ENCODE measurements around the gene TRIO.

TRIO gene

GRCh38 chr5:14211818-14212803 is 69.0 kb downstream of the TRIO start:
- FAIRE-seq, result no peak

DNA sequence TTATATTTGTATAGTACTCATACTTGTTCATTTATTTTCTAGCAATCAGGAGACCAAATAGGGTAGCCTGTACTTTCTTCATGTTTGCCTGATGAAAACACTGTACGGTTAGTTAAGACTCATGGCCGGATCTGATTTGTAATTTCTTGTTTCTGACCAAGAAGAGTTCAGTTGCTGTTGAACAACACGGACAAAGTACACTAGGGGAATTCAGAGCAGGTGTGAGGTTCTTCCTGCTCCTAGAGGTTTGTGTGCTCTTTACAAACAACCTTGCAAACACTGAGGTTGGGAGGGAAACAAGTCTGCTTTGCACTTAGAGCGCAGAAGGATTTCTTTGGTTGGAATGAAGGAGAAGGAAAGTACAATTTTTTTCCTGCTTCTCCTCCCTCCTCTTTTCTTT is 69.7 kb downstream of the TRIO start:
- FAIRE-seq, result no peak

- no peak for FAIRE-seq
These were observed 70.1 kb downstream of the TRIO start for GRCh38 chr5:14213253-14213652.

- FAIRE-seq, result no peak
These were observed 70.9 kb downstream of the TRIO start for GRCh38 chr5:14213813-14214585.

- no peak for FAIRE-seq
These were observed 72.8 kb downstream of the TRIO start for GRCh38 chr5:14215901-14216300.

GRCh38 chr5:14216372-14216771 is 73.2 kb downstream of the TRIO start:
- FAIRE-seq, result no peak

DNA sequence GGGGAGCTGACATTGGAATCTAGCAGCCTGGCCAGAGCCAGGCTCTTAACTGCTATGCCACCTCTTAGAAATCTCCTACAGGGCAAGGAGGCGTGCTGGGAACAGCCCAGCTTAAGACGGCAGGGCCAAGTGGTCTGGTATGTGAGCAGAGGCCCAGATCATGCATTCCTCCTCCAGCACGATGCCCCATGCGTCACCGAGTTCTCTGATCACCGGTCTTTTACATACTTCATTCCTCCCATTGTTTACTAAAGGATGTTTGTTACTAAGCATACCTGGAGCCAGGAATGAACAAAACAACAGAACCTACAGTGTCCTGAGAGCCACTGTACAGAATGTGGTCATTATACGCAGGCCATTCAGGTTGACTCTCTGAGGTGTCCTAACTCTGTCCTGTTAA is 73.8 kb downstream of the TRIO start:
- no peak for FAIRE-seq

GRCh38 chr5:14217587-14217986 is 74.4 kb downstream of the TRIO start:
- no peak for FAIRE-seq

DNA sequence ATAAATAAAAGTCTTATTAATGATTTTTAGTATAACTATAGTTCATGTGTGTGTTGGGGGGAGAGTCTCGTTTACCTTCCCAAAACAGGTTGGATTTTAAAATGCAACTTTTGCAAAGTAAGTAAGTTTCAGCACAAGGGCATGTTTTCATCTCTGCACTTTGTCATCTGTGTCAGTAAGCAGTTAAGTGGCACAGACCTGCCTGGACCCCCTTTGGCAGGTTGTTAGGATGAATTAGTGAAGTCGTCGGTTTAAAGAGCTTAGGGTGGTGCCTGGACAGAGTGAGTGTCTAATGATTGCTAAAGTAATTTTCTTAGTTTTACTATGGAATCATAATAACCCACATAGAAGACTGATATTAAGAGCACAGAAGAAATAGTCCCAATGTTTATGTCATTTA is 74.9 kb downstream of the TRIO start:
- FAIRE-seq, result no peak

- FAIRE-seq, result no peak
These were observed 75.3 kb downstream of the TRIO start for GRCh38 chr5:14218480-14218879.

DNA sequence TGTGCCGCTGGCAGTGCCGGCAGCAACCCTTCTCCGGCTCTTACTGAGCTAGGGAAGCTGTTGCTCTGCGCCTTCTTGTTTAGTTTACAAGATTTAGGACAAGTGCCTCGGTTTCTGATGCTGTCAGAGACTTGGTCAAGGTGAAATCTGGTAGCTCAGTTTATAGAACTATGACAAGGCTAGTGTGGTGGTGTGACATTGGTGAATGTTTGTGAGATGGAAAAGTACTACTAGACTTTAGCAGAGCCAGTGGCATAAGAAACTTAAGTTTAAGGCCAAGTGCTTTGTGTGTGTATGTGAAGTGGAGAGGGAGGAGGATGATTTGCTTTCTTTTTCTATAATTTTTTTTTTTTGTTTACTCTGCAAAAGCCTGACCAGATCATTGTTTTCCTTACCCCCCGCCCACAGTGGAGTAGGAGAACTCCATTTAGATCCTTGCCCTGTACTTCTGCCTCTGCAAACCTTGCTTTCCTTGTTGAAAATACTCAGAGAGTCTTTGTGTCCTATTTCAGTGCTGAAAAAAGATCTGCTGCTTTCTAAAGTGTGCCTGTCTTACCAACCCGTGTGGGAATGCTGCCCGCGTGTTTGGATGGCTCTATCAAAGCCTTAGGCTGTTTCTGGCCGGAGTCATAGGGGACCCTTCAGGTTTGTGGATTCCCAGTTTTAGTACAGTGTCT is 75.9 kb downstream of the TRIO start:
- FAIRE-seq, result no peak

DNA sequence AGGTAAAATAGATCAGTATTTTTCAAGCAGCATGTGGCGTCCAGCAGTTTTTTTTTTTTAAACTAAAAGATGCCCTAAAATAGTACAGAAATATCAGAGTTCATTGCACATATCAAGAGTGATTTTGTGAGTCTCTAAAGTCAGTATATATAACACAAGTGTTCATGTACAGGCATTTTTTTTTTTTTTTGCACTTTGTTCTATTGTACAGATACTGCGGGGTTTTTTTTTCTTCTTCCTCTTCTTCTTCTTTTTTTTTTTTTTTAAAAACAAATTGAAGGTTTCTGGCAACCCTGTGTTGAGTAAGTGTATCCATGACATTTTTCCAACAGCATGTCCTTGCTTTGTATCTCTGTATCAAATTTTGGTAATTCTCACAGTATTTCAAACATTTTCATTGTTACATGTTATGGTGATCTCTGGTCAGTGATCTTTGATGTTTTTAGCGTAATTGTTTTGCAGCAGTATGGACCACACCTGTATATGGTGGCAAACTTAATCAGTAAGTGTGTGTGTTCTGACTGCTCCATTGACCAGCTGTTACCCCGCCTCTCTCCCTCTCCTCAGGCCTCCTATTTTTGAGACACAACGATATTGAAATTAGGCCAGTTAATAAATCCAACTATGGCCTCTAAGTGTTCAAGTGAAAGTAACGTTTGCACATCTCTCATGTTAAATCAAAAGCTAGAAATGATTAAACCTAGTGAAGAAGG is 76.8 kb downstream of the TRIO start:
- FAIRE-seq, result no peak

DNA sequence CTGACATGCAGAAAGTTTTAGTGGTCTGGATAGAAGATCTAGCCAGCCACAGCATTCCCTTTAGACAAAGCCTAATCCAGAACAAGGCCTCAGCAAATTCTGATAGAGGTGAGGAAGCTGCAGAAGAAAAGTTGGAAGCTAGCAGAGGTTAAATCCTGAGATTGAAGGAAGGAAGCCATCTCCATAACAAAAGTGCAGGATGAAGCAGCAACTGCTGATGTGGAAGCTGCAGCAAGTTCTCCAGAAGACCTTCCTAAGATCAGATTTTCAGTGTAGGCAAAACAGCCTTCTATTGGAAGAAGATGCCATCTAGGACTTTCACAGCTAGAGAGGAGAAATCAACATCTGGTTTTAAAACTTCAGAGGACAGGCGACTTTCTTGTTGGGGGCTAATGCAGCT is 77.5 kb downstream of the TRIO start:
- no peak for FAIRE-seq

GRCh38 chr5:14221732-14222131 is 78.6 kb downstream of the TRIO start:
- FAIRE-seq, result no peak

DNA sequence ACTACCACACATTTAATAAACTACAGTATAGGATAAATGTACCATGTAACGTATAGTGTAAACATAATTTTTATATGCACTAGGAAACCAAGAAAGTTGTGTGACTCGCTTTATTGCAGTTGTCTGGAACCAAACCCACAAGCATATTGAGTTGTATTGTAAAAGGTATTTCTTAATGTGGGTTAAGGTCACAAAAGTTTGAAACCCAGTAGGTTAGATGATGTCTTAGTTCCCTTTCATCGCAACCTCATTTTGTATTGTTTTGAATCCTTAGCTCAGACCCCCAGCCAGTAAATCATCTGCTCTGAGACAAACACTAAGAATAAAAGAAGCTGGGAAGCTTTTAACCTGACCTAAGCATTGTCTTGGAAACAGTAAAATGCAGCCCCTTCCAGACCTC is 79.1 kb downstream of the TRIO start:
- no peak for FAIRE-seq

GRCh38 chr5:14223372-14223771 is 80.2 kb downstream of the TRIO start:
- no peak for FAIRE-seq

GRCh38 chr5:14225173-14225834 is 82.2 kb downstream of the TRIO start:
- no peak for FAIRE-seq

GRCh38 chr5:14226149-14226548 is 83.0 kb downstream of the TRIO start:
- no peak for FAIRE-seq

GRCh38 chr5:14226554-14226953 is 83.4 kb downstream of the TRIO start:
- FAIRE-seq, result no peak

GRCh38 chr5:14226992-14227391 is 83.8 kb downstream of the TRIO start:
- no peak for FAIRE-seq

- no peak for FAIRE-seq
These were observed 84.4 kb downstream of the TRIO start for GRCh38 chr5:14227513-14227912.

GRCh38 chr5:14228219-14228618 is 85.1 kb downstream of the TRIO start:
- FAIRE-seq, result no peak

Data from TTC549 (cell line).